Activated CD4-positive, alpha-beta memory T cell treated with anti-CD3 and anti-CD28 coated beads, Interleukin-2, amount 10 ng/mL, durations not matched to agents 7 days and 5 days (primary cell): ENCODE data around the gene SUCLG2. TPM values are rescaled to one million over a fixed set of nuclear protein-coding genes. Genes with fewer than 3 reads are reported as not detected.
"Not testable (repeated sequence)": the region's sequence is repeated elsewhere in the genome, so short reads cannot be mapped to it uniquely, and the experiment has no call there.

ENCODE experiments used
- CTCF ChIA-PET: fragments of 350-600 bp; sonication (Branson Sonifier 250); formaldehyde crosslinking; loops from one replicate; lab custom pipeline; 2021; ENCODE audit warnings: antibody characterized with exemption, inconsistent platforms; lab: Charles Lee
- POLR2A ChIA-PET: fragments of 350-600 bp; sonication (Branson Sonifier 250); formaldehyde crosslinking; loops from one replicate; lab custom pipeline; 2021; ENCODE audit warnings: antibody characterized with exemption; lab: Charles Lee
- DNase-seq: peaks from one replicate; pipeline ENCODE4 v3.0.0-alpha.2; 2020
- H3K27ac Mint-ChIP-seq: one replicate; pipeline ENCODE4 v1.8.0; 2021; ENCODE audit warnings: mild to moderate bottlenecking, mixed read lengths
- H3K27me3 Mint-ChIP-seq: one replicate; pipeline ENCODE4 v1.8.0; 2021; ENCODE audit warnings: mixed read lengths
- H3K36me3 Mint-ChIP-seq: one replicate; pipeline ENCODE4 v1.8.0; 2021; ENCODE audit warnings: low read depth, mixed read lengths
- H3K4me1 Mint-ChIP-seq: one replicate; pipeline ENCODE4 v1.8.0; 2021; ENCODE audit warnings: mixed read lengths
- H3K4me3 Mint-ChIP-seq: one replicate; pipeline ENCODE4 v1.8.0; 2021; ENCODE audit warnings: mild to moderate bottlenecking, mixed read lengths
- H3K9me3 Mint-ChIP-seq: one replicate; pipeline ENCODE4 v1.8.0; 2021; ENCODE audit warnings: mixed read lengths
- total RNA-seq, 2 experiments: library from RNA; stranded (reverse); gene quantifications; one replicate each; pipeline ENCODE4 v1.2.3, GENCODE V29; 2021

The SUCLG2 gene
- total RNA-seq, 2 experiments from 2014 or later = 46.9 to 48.5 TPM

GRCh38 chr3:67567893-67568292, 86.5 kb downstream of the SUCLG2 start:
- peaks cover 45% of the 10 kb centered on the region for H3K36me3 Mint-ChIP-seq
- H3K4me1 Mint-ChIP-seq = peaks cover 1% of the 10 kb centered on the region
- no peak for DNase-seq
- ChIA-PET CTCF (no interaction called here), POLR2A (no interaction called here)
- no peak overlapping the region for H3K4me3 Mint-ChIP-seq
- H3K9me3 Mint-ChIP-seq = peaks cover 27% of the 10 kb centered on the region
- H3K27me3 Mint-ChIP-seq = no peaks in the 10 kb centered on the region
- H3K27ac Mint-ChIP-seq = no peak overlapping the region

GRCh38 chr3:67564973-67565372, 89.4 kb downstream of the SUCLG2 start:
- H3K27me3 Mint-ChIP-seq = no peaks in the 10 kb centered on the region
- no peak overlapping the region for H3K27ac Mint-ChIP-seq
- peaks cover 30% of the 10 kb centered on the region for H3K36me3 Mint-ChIP-seq
- H3K4me3 Mint-ChIP-seq = no peak overlapping the region
- CTCF ChIA-PET = no interaction called here
- no peak for DNase-seq
- peaks cover 6% of the 10 kb centered on the region for H3K9me3 Mint-ChIP-seq
- H3K4me1 Mint-ChIP-seq = no peaks in the 10 kb centered on the region
- POLR2A ChIA-PET = no interaction called here

GRCh38 chr3:67564008-67564407, 90.4 kb downstream of the SUCLG2 start:
- no peaks in the 10 kb centered on the region for H3K27me3 Mint-ChIP-seq
- POLR2A ChIA-PET = no interaction called here
- no peak for DNase-seq
- CTCF ChIA-PET = no interaction called here
- no peak overlapping the region for H3K4me3 Mint-ChIP-seq
- H3K27ac Mint-ChIP-seq = no peak overlapping the region
- H3K9me3 Mint-ChIP-seq = peaks cover 6% of the 10 kb centered on the region
- H3K4me1 Mint-ChIP-seq = no peaks in the 10 kb centered on the region
- H3K36me3 Mint-ChIP-seq = peaks cover 26% of the 10 kb centered on the region

- no peaks in the 10 kb centered on the region for H3K9me3 Mint-ChIP-seq
- no peaks in the 10 kb centered on the region for H3K4me1 Mint-ChIP-seq
- ChIA-PET POLR2A (no interaction called here), CTCF (no interaction called here)
- H3K27me3 Mint-ChIP-seq = no peaks in the 10 kb centered on the region
- no peak overlapping the region for H3K4me3 Mint-ChIP-seq
- peaks cover 35% of the 10 kb centered on the region for H3K36me3 Mint-ChIP-seq
- no peak for DNase-seq
- H3K27ac Mint-ChIP-seq = no peak overlapping the region
These were observed 92.6 kb downstream of the SUCLG2 start for GRCh38 chr3:67561667-67562394.

- POLR2A ChIA-PET = no interaction called here
- Mint-ChIP-seq H3K27ac (no peak overlapping the region), H3K27me3 (no peaks in the 10 kb centered on the region), H3K36me3 (peaks cover 38% of the 10 kb centered on the region), H3K4me1 (no peaks in the 10 kb centered on the region), H3K4me3 (no peak overlapping the region), H3K9me3 (no peaks in the 10 kb centered on the region)
- CTCF ChIA-PET = no interaction called here
- DNase-seq = no peak
These were observed 93.1 kb downstream of the SUCLG2 start for GRCh38 chr3:67561266-67561665.

- no peak overlapping the region for H3K4me3 Mint-ChIP-seq
- ChIA-PET CTCF (no interaction called here), POLR2A (no interaction called here)
- H3K36me3 Mint-ChIP-seq = peaks cover 51% of the 10 kb centered on the region
- H3K9me3 Mint-ChIP-seq = no peaks in the 10 kb centered on the region
- H3K27ac Mint-ChIP-seq = no peak overlapping the region
- H3K27me3 Mint-ChIP-seq = no peaks in the 10 kb centered on the region
- H3K4me1 Mint-ChIP-seq = no peaks in the 10 kb centered on the region
- DNase-seq = no peak
These were observed 95.3 kb downstream of the SUCLG2 start for GRCh38 chr3:67559029-67559605.

GRCh38 chr3:67558426-67558825, 96.0 kb downstream of the SUCLG2 start:
- no peaks in the 10 kb centered on the region for H3K4me1 Mint-ChIP-seq
- peaks cover 50% of the 10 kb centered on the region for H3K36me3 Mint-ChIP-seq
- H3K4me3 Mint-ChIP-seq = no peak overlapping the region
- DNase-seq = no peak
- no peaks in the 10 kb centered on the region for H3K9me3 Mint-ChIP-seq
- no peaks in the 10 kb centered on the region for H3K27me3 Mint-ChIP-seq
- ChIA-PET CTCF (no interaction called here), POLR2A (no interaction called here)
- H3K27ac Mint-ChIP-seq = no peak overlapping the region

GRCh38 chr3:67557848-67558355, 96.5 kb downstream of the SUCLG2 start:
- DNase-seq = no peak
- Mint-ChIP-seq H3K4me3 (no peak overlapping the region), H3K27me3 (no peaks in the 10 kb centered on the region), H3K36me3 (peaks cover 52% of the 10 kb centered on the region), H3K4me1 (no peaks in the 10 kb centered on the region), H3K9me3 (no peaks in the 10 kb centered on the region), H3K27ac (no peak overlapping the region)
- CTCF ChIA-PET = no interaction called here
- POLR2A ChIA-PET = no interaction called here

- no peak overlapping the region for H3K4me3 Mint-ChIP-seq
- H3K27me3 Mint-ChIP-seq = no peaks in the 10 kb centered on the region
These were observed 102.9 kb downstream of the SUCLG2 start for GRCh38 chr3:67551361-67552016.

GRCh38 chr3:67550541-67550940, 103.9 kb downstream of the SUCLG2 start:
- POLR2A ChIA-PET = no interaction called here
- CTCF ChIA-PET = interaction anchor here (0.6 kb wide), 1 partner anchor 60 kb away, joined by 3 read pairs; no protein-coding TSS in a partner anchor
- no peaks in the 10 kb centered on the region for H3K27me3 Mint-ChIP-seq
- no peaks in the 10 kb centered on the region for H3K4me1 Mint-ChIP-seq
- no peak overlapping the region for H3K27ac Mint-ChIP-seq
- H3K9me3 Mint-ChIP-seq = no peaks in the 10 kb centered on the region
- H3K4me3 Mint-ChIP-seq = no peak overlapping the region
- peaks cover 26% of the 10 kb centered on the region for H3K36me3 Mint-ChIP-seq
- DNase-seq = no peak

More at GRCh38 chr3:67551361-67552016, 102.9 kb downstream of the SUCLG2 start:
- H3K9me3 Mint-ChIP-seq = no peaks in the 10 kb centered on the region
- peaks cover 33% of the 10 kb centered on the region for H3K36me3 Mint-ChIP-seq
- H3K4me1 Mint-ChIP-seq = no peaks in the 10 kb centered on the region
- ChIA-PET POLR2A (no interaction called here), CTCF (no interaction called here)
- no peak for DNase-seq
- no peak overlapping the region for H3K27ac Mint-ChIP-seq

GRCh38 chr3:67542502-67543250, 111.7 kb downstream of the SUCLG2 start:
- H3K36me3 Mint-ChIP-seq = peaks cover 34% of the 10 kb centered on the region
- H3K4me3 Mint-ChIP-seq, H3K4me1 Mint-ChIP-seq, CTCF ChIA-PET, H3K27me3 Mint-ChIP-seq, POLR2A ChIA-PET, H3K27ac Mint-ChIP-seq, DNase-seq: not testable (repeated sequence)
- H3K9me3 Mint-ChIP-seq = peaks cover 23% of the 10 kb centered on the region

- CTCF ChIA-PET = no interaction called here
- Mint-ChIP-seq H3K27me3 (no peaks in the 10 kb centered on the region), H3K4me3 (no peak overlapping the region), H3K4me1 (no peaks in the 10 kb centered on the region), H3K9me3 (peaks cover 30% of the 10 kb centered on the region), H3K36me3 (peaks cover 37% of the 10 kb centered on the region), H3K27ac (no peak overlapping the region)
- DNase-seq = no peak
- POLR2A ChIA-PET = no interaction called here
These were observed 114.1 kb downstream of the SUCLG2 start for GRCh38 chr3:67540198-67540894.
